ENCODE data around the gene ERBB4. TPM values are rescaled to one million over a fixed set of nuclear protein-coding genes. Genes with fewer than 3 reads are reported as not detected.

The ERBB4 gene
- total RNA-seq, 1 donor from 2014 or later = 1.8 TPM

DNA sequence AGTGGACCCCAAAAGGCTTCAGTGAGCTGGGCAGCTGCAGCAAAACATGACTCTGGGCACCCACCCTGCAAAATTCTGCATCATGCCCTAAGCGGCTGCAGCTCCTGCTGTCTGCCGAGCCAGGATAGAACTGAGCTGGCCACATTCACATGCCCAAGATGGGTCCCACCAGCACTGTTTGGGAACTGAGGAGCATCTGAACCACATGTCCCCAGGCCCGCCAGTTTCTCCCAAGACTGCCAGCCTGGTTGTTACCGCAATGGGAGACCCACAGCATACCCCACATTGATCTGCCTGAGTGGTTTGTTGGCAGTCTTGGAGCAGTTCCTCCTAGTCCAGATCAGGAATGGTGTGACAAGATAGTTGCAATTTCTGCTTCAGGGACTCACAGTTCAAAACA is 1035.4 kb downstream of the ERBB4 start:
- Mint-ChIP-seq H3K27me3 (ENCODE audit: unreplicated experiment) (no peaks in the 10 kb centered on the region), H3K4me3 (ENCODE audit: unreplicated experiment) (no peak overlapping the region), H3K27ac (ENCODE audit: unreplicated experiment) (no peak overlapping the region), H3K36me3 (ENCODE audit: unreplicated experiment) (peaks cover 4% of the 10 kb centered on the region), H3K4me1 (ENCODE audit: low read depth, unreplicated experiment) (no peaks in the 10 kb centered on the region), H3K9me3 (ENCODE audit: unreplicated experiment) (peaks cover 5% of the 10 kb centered on the region)
- TF ChIP-seq, protein P1, sequence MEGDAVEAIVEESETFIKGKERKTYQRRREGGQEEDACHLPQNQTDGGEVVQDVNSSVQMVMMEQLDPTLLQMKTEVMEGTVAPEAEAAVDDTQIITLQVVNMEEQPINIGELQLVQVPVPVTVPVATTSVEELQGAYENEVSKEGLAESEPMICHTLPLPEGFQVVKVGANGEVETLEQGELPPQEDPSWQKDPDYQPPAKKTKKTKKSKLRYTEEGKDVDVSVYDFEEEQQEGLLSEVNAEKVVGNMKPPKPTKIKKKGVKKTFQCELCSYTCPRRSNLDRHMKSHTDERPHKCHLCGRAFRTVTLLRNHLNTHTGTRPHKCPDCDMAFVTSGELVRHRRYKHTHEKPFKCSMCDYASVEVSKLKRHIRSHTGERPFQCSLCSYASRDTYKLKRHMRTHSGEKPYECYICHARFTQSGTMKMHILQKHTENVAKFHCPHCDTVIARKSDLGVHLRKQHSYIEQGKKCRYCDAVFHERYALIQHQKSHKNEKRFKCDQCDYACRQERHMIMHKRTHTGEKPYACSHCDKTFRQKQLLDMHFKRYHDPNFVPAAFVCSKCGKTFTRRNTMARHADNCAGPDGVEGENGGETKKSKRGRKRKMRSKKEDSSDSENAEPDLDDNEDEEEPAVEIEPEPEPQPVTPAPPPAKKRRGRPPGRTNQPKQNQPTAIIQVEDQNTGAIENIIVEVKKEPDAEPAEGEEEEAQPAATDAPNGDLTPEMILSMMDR (IDR thresholded peaks at IDR 0.05; ENCODE audit: partially characterized antibody, unreplicated experiment) = no peak
- no peak for DNase-seq

DNA sequence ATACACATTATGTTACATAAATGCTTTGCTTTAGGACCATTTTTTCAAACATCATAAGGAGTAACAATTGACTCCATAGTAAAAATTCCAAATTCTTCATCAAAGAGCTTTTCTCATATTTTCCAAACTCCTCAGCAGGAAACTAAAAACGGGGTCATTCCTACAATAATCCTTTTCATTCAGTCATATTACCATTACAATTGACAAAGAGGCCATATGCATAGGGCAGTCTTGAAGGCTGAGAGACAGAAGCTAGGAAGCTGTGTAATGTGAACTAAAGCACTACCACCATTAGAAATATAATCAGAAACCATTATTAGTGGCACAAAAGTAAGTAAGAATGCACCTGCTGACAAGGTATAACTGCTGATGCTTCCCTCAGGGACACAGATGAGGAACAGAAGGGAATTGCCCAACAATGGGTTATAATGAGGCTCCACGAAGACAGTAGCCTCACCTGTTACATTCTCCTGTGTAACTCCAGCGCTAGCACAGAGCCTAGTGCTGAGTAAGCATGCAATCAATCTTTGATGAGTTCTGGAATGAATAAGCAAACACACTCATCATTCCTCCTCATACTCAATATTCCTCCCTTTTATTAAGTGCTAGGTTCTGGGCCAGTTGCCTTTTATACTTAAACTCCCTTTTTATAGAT is 1039.9 kb downstream of the ERBB4 start:
- peaks cover 2% of the 10 kb centered on the region for H3K9me3 Mint-ChIP-seq (ENCODE audit: unreplicated experiment)
- H3K27me3 Mint-ChIP-seq (ENCODE audit: unreplicated experiment) = no peaks in the 10 kb centered on the region
- H3K4me3 Mint-ChIP-seq (ENCODE audit: unreplicated experiment) = no peak overlapping the region
- H3K36me3 Mint-ChIP-seq (ENCODE audit: unreplicated experiment) = peaks cover 4% of the 10 kb centered on the region
- H3K4me1 Mint-ChIP-seq (ENCODE audit: low read depth, unreplicated experiment) = peaks cover 6% of the 10 kb centered on the region
- DNase-seq = no peak
- TF ChIP-seq, protein P1 (IDR thresholded peaks at IDR 0.05; ENCODE audit: partially characterized antibody, unreplicated experiment) = no peak
- no peak overlapping the region for H3K27ac Mint-ChIP-seq (ENCODE audit: unreplicated experiment)

DNA sequence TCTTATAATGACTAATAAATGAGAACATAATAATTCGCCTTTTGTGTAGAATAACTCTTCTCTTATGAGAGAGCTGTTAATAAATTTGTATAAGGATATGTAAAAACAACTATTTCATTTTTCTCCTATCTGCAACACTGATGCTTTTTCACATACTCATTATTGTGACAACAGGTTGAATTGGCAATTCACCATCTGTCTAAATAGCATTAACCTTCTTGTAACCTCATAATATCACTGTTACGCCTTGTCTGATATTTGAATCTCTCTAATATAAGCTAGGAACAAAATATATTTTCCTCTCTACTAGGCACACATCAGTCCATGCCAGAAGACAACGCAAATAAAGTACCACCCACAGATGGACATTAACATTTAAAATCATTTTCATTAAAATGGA is 1043.3 kb downstream of the ERBB4 start:
- no peak for DNase-seq
- Mint-ChIP-seq H3K4me1 (ENCODE audit: low read depth, unreplicated experiment) (peaks cover 8% of the 10 kb centered on the region), H3K36me3 (ENCODE audit: unreplicated experiment) (no peaks in the 10 kb centered on the region), H3K4me3 (ENCODE audit: unreplicated experiment) (no peak overlapping the region), H3K9me3 (ENCODE audit: unreplicated experiment) (no peaks in the 10 kb centered on the region), H3K27ac (ENCODE audit: unreplicated experiment) (no peak overlapping the region), H3K27me3 (ENCODE audit: unreplicated experiment) (no peaks in the 10 kb centered on the region)
- TF ChIP-seq, protein P1 (IDR thresholded peaks at IDR 0.05; ENCODE audit: partially characterized antibody, unreplicated experiment) = no peak

GRCh38 chr2:211494536-211494935 is 1044.1 kb downstream of the ERBB4 start:
- Mint-ChIP-seq H3K4me1 (ENCODE audit: low read depth, unreplicated experiment) (peaks cover 9% of the 10 kb centered on the region), H3K27ac (ENCODE audit: unreplicated experiment) (no peak overlapping the region), H3K27me3 (ENCODE audit: unreplicated experiment) (no peaks in the 10 kb centered on the region), H3K36me3 (ENCODE audit: unreplicated experiment) (no peaks in the 10 kb centered on the region), H3K4me3 (ENCODE audit: unreplicated experiment) (no peak overlapping the region), H3K9me3 (ENCODE audit: unreplicated experiment) (no peaks in the 10 kb centered on the region)
- no peak for DNase-seq
- TF ChIP-seq, protein P1 (IDR thresholded peaks at IDR 0.05; ENCODE audit: partially characterized antibody, unreplicated experiment) = no peak

- H3K4me3 Mint-ChIP-seq (ENCODE audit: unreplicated experiment) = no peak overlapping the region
- DNase-seq = no peak
- no peaks in the 10 kb centered on the region for H3K36me3 Mint-ChIP-seq (ENCODE audit: unreplicated experiment)
- H3K27me3 Mint-ChIP-seq (ENCODE audit: unreplicated experiment) = no peaks in the 10 kb centered on the region
- H3K27ac Mint-ChIP-seq (ENCODE audit: unreplicated experiment) = no peak overlapping the region
- H3K9me3 Mint-ChIP-seq (ENCODE audit: unreplicated experiment) = no peaks in the 10 kb centered on the region
- H3K4me1 Mint-ChIP-seq (ENCODE audit: low read depth, unreplicated experiment) = peaks cover 9% of the 10 kb centered on the region
- TF ChIP-seq, protein P1 (IDR thresholded peaks at IDR 0.05; ENCODE audit: partially characterized antibody, unreplicated experiment) = no peak
Observed at GRCh38 chr2:211494085-211494484, 1044.5 kb downstream of the ERBB4 start.
